ENCODE data around the gene NFAM1.
A peak's percentile ranks its signal among the peaks of the same experiment; 100 is the strongest.

Gene NFAM1, protein sequence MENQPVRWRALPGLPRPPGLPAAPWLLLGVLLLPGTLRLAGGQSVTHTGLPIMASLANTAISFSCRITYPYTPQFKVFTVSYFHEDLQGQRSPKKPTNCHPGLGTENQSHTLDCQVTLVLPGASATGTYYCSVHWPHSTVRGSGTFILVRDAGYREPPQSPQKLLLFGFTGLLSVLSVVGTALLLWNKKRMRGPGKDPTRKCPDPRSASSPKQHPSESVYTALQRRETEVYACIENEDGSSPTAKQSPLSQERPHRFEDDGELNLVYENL

DNA sequence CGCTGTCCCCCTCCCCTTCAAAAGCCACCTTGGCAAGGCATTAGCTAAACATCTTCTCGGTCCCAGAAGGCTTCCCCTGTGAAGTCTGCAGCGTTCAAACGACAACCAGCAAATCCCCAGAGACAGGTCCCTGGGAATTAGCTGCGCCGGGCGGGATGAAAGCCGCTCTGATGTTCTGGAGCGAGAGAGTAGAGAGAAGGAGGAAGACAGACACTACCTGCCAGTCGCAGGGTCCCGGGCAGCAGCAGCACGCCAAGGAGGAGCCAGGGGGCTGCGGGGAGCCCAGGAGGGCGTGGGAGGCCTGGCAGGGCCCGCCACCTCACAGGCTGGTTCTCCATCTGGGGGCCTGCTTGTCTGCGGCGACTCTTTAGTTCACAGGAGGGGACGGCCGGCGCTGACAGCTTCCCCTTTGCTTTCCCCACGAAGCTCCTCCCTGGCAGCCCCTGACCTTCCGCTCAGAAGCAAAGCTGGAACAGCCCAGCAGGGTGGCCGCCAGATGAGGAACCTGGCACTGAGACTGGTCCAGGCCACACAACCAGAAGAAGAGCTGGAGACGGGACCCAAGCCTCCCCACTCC lies at the start of gene NFAM1:
NFAM1 (minus strand) TSS at position 384 of the 577 bp plus-strand sequence; CDS start at position 338, 46 bp downstream.
- no peak for DNase-seq (ENCODE audit: low read depth in 1 of 2, low spot score in 1 of 2)

DNA sequence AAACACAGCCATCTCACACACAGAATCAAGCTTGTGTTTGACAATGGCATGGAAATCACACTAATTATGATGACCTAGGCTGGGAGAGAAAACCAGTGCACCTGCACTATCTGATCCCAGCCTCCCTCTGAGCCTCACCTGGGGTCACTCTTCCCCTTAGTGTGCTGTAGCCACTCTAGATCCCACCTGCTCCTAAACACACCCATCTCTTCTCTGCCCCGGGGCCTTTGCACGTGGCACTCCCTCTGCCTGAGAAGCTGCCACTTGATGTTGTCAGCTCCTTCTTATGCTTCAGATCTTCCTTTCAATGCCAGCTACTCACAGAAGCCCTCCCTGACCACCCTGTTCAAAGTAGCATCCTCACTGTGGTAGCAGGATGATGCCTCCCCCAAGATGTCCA lies 42.9 kb upstream of the NFAM1 start:
- no peak for DNase-seq (ENCODE audit: low read depth in 1 of 2, low spot score in 1 of 2)

DNA sequence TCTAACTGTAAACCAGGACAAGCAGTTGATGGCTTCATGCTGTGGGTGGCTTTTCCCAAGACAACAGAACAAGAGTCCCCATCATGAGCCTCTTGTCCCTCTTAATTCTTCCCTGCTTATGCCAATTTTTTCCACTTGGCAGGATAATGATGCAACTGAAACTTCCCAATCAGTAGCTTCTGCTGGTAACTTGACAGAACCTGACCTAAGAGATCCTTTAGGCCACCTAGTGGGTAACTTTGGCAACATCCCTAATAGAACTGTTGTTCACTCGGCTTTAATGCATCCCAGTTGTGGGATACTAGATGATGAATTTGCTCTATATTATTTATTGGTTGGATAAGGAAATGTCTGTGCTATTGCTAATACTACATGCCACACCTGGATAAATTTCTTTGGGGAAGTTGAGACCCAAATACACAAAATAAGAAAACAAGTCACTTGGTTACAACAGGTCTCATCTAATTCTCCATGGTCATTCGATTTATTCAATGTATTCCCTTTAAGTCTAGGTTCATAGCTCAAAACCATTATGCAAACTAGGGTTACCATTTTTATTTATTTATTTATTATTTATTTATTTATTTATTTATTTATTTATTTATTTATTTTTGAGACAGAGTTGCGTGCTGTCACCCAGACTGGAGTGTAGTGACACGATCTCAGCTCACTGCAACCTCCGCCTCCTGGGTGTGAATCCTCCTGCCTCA lies 41.4 kb upstream of the NFAM1 start:
- DNase-seq (ENCODE audit: low read depth in 1 of 2, low spot score in 1 of 2): no peak

DNA sequence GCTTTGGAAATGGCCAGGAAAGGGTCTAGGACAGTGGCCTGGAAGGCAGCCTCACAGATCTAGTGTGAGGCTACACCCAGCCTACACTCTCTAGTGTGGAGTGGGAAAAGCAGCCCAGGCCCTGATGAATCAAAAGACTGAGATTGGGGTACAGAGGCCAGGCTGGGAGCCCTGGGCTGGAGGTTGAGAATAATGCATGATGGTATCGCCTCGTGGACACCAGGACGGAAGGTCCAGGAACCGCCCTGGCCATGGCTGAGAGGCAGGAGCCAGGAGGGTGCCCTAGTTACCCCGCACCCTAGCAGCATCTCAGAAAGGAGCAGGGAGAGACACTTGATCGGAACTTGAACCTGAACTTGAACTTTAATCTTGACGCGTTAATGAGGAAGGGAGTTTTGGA lies 40.5 kb upstream of the NFAM1 start:
- DNase-seq (ENCODE audit: low read depth in 1 of 2, low spot score in 1 of 2): no peak

DNA sequence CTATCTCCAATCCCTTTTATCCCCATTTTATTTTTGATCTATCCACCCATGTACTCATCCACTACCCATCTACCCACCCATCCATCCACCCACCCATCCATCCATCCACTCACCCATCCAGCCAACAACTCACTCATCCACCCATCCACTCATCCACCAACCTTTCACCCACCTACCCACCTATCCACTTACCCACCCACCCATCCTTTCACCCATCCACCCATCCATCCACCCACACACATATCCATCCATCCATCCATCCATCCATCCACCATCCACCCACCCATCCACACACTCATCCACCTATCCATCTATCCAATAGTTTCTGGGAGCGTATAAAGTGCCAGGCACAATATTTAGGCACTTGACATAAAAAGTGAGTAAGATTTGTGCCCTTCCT lies 39.2 kb upstream of the NFAM1 start:
- no peak for DNase-seq (ENCODE audit: low read depth in 1 of 2, low spot score in 1 of 2)

DNA sequence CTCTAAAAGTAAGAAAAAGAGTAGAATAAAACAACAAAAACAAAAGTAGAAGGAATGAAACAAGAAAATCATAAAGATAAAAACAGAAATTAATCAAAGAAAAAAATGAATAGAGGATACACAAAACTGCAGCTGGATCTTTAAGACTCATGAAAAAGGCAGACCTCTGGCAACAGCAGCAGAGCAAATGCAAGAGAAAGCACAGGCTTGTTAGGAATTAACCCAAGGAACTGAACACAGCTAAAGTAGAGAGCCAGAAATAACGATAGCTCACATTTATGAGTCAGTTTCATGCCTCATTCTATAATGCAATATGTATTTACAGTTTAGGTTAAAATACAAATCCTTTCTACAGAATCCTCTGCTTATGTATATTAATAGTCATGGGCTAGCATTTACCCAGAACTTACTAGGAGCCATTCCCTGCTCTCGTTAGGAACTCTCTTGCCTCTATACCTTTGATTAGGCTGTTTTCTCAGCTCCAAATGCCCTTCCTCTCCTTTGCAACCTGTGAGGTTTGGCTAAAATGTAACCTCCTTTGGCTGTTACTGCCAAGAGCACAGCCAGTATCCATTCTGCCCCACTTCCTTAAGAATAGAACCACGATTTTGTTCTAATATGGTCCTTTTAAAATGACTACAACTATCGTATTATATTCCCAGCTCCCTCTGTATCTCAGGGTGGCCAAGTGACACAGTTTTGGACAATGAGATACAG lies 38.3 kb upstream of the NFAM1 start:
- DNase-seq (ENCODE audit: low read depth in 1 of 2, low spot score in 1 of 2): no peak

DNA sequence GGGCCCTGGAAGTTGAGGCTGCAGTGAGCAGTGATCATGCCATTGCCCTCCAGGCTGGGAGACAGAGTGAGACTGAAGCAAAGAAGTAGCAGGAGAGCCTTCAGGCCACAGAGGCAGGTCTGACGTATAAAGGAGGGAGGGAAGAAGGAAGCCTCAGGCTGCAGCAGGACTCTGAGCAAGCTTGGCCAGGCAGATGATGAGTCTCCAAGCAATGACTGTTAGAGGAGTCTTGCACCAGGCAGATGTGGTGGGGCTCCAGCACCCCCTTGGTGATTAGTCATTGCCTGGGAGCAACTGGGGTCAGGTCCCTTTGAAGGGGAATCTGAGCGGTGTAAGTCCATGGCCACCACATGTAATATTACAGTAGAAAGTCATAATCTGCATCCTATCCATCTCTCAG lies 36.6 kb upstream of the NFAM1 start:
- DNase-seq (ENCODE audit: low read depth in 1 of 2, low spot score in 1 of 2): no peak

DNA sequence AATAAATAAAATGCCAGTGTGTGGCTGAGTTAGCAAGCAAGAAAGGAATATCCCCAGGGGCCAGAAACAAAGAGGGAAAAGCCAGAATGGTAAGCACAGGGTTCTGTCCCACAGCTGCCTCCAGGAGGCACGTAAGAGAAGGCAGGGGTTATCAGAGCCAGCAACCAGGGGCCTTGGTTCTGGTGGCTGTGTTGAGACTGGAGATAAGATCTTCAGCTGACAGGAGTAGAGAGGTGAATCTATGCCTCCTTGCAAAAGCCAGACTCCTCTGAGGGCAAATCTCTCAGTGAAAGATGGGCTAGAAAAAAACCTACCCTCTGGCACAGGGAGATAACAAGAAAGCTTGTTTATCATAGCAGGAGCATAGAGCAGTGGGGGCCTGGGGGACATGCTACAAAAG lies 29.8 kb upstream of the NFAM1 start:
- DNase-seq (ENCODE audit: low read depth in 1 of 2, low spot score in 1 of 2): no peak

DNA sequence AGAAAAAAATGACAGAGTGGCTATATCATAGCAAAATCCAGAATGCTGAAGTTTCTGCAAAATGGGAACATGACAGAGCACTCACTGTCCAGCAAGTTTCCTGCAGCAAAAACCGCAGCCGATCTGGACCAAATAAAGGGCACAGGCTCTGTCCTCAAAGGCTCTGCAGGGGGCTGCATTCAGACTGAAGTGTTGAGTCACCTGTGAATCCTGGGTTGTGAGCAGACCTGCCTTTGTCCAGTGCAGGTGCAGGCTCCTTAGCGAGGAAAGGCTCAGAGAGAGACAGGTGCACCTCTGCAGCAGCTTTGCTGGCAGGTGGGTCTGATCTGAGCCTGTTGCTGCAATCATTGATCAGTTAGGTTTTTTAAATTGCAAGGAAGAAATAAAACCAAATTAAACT lies 29.3 kb upstream of the NFAM1 start:
- no peak for DNase-seq (ENCODE audit: low read depth in 1 of 2, low spot score in 1 of 2)

DNA sequence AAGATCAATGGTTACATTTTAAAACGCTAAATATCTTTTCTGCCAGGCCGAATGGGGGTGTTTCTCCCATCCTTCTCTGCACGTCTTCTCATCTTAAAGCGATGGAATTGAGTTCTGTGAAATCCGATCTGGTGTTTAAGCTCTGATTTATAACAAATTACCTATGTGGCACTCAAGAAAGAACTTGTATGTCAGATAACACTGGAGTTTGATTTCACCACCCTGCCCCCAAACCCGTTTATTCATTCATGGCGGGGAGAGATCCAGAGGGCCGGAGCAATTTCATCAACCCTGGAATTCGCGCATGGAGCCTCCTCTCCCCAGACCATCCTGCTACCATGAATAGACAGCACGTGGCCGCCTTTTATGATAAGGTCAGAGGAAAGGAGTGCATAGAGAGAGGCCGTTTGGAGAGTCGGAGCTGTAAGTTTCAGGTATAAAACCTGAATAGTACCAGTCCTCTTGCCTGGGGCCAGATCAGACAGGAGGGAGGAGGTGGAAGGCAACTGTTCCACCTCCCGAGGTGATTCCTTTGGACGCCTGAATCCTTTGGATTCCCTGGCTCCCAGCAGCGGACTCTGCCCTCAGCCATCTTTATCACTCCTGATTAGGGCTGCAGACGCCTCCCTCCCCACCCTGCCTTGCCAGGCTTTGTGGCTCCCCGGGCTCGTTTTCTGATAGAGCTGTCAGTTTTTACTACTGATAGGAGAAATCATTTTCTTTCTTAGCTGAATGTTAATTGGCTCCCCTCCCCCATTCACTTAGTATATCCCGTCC lies 27.3 kb upstream of the NFAM1 start:
- no peak for DNase-seq (ENCODE audit: low read depth in 1 of 2, low spot score in 1 of 2)

DNA sequence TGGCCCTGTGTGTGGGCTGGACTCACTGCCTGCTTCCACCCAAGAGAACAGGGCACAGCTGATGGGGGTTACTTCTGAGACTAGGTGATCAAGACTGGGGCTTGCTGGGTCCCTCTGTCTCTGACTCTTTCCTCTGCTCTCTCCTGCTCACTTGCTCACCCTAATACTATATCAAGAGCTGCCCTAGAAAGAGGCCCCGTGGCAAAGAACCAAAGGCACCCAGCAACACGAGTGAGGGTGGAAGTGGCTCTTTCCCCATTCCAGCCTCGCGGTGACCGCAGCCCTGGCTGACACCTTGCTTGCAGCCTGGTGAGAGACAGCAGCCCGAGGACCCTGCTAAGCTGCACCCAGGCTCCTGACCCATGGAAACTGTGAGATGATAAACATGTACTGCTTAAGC lies 20.7 kb upstream of the NFAM1 start:
- no peak for DNase-seq (ENCODE audit: low read depth in 1 of 2, low spot score in 1 of 2)

DNA sequence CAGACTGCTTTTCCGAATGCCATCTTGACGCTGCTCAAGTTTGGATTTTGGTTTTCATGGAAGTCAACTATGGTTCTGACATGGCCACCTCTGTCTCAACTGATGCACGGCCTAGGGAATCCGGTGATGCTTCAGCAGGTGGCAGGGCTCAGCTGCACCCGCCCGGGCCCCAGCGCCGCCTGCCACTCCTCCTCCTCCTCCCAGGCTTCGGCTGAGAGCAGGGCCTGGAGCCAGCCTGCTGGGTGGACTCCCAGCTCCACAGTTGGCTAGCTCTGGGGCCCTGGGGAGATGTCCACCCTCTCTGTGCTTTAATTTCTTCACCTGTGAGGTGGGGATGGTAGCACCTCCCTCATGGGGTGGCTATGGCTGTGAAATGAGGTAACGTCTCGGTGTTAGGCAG lies 20.3 kb upstream of the NFAM1 start:
- no peak for DNase-seq (ENCODE audit: low read depth in 1 of 2, low spot score in 1 of 2)

DNA sequence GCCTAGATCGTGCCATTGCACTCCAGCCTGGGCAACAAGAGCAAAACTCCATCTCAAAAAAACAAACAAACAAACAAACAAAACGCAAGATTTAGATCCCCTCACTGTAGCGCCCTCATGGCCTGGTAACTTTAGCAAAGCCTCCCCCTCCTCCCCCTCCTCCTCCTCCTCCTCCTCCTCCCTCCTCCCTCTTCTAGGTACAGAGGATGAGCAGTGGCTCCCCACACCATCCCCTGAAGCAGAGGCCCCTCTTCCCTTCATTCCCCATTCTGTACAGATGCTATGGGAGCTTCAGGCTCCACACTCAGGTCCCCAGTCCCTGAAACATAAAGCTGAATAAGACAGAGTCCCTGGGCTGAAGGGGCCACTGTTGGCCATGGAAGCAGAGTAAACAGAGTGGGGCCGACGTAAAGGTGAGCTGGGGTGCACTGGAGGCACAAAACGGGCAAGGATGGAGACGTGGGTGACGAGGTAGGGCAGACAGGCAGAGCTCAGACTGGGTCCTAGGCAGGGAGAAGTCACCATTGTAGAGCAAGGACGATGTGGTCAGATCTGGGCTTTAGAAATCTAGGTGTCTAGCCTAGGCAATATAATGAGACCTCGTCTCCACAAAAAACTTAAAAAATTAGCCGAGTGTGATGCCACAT lies 19.4 kb upstream of the NFAM1 start:
- no peak for DNase-seq (ENCODE audit: low read depth in 1 of 2, low spot score in 1 of 2)

DNA sequence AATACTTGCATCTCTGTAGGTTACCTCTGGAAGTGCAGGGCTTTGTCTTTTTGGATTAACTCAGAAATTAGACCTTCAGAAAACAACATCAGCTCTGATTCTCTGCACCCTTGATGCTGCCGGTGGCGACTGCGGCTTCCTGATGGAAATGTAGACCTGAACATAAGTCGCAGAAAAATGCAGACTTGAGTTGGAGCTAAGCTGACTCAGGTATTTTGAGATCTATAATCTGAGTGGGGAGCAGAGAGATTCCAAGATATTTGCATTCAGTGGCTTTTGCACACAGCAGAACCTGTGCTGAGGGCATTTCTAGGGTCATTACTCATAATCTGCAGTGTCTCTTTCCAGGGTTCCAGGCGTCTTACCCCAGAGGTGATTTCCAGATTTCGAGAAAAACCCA lies 18.7 kb upstream of the NFAM1 start:
- no peak for DNase-seq (ENCODE audit: low read depth in 1 of 2, low spot score in 1 of 2)

DNA sequence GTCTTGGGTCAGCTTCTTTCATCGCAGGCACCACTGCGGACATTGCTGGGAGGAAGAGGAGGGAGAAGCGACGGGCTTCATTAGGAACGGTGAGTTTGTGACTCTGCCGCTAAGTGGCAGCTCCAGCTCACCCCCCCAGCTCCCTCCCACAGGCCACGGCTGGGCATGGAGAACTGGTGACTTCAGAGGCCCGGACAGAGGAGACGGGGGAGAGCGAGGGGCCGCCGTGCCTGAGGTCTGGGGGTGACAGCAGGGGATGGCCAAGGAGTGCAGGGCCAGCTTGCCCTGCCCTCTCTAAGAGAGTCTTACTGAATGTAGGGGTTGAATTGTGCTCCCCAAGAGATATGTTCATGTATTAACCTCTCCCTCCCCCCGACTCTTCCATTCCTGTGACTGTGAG lies 13.9 kb upstream of the NFAM1 start:
- DNase-seq (ENCODE audit: low read depth in 1 of 2, low spot score in 1 of 2): no peak

DNA sequence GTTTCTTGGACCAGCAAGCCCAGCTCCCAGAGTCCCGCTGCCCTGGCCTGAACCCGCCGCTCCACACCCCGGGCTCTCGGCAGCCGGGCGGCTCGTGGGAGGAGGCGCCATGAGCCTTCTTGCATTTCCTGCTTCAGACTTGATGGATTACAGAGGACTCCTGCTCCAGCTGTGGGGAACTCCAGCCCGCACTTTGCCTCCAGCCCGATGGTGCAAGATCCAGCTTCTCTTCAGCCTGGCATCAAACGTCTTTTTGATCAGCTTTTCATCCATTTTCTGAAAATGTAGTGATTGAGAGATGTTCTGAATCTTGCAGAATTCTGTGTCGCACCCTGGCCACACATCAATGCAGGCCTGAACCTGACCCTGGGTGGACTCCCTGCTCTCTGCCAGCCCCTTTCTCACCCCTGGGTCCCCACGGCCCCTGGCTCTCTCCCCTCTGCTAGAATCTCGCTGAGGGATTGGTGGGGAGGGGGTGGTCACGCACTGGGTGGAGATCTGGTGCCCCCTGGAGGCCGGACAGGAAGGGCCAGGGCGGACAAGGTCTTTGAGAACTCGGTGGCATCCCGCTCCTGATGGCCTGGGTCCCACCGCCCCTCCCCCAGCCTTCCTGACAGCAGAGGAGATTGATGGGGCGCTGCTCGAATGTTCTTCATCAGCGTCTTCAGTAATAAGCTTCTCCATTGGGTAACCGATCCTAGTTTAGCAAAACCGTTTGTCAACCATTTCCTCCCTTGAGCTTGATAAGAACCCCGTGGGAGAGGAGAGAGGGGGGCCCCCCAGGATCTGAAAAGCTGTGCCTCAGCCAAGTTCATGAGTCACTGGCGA lies 12.1 kb upstream of the NFAM1 start:
- DNase-seq (ENCODE audit: low read depth in 1 of 2, low spot score in 1 of 2): peak; percentile 56 to 70

DNA sequence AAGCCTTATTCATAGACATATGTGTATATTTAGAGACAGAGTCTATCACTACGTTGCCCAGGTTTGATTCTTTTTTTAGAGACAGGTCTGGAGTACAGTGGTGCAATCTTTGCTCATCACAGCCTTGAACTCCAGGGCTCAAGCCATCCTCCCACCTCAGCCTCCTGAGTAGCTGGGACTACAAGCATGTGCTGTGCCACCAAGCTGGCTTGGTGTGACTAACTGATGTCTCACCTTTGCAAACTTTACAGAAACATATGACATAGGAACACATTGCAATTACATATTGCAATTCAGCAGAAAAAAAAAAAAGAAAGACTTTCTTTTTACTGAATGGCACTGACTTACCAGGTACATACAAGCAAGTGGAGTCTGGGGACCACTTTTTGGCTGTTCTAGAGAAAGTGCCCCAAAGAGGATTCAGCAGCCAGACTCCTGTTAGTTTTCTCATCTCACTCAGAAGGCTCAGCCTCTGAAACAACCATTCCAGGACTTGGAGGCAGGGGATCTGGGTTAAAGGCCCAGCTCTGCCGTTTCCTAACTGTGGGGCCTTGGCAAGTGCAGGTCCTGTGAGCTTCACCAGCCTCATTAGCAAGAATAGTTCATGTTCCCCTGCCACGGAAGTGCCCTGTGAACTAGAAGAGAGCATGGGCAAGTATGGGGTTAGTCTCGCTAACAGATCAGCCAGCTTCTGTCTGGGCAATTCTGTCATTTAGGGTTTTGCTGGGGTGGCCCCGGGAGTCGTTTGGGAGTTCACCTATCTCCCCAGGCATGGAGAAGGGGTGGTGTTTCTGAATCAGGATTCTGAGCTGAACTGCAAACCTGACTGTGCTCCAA lies 11.3 kb upstream of the NFAM1 start:
- DNase-seq (ENCODE audit: low read depth in 1 of 2, low spot score in 1 of 2): no peak

DNA sequence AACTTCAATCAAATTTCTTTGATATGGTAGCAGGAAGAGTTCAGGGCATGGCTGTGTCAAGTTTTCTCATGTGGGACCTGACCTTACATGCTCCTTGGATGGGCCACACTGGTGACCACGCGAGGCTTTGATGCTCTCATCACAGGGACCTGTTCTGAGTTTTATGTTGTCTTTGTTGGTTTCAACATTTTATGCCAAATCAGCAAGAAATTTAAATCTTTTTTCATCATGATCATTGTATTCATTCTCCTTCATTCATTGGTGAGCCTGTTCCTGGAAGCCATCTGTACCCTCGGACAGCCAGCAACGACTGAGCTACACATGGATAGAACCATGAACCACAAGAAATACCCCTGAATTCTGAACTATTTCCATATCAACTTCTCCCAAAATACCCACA lies 10.5 kb upstream of the NFAM1 start:
- no peak for DNase-seq (ENCODE audit: low read depth in 1 of 2, low spot score in 1 of 2)

DNA sequence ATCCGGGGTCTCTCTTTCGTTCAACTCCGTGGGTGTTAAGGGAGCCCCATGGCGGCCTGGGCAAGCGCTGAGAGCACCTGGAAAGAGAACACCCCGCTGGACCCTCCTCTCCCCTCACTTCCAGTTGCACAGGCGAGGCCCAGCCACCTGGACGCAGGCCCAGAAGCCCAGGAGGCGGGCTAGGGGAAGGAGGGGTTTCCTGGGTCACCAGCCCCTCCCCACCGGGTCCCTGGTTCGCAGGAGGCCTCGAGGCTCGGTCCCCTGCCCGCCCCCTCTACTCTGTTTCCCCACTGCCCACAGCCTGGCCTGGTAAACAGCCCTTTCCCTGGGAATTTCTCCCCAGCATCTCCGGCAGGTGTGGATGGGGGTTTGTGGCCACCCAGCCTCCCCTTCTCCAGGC lies 8.5 kb upstream of the NFAM1 start:
- DNase-seq (ENCODE audit: low read depth in 1 of 2, low spot score in 1 of 2): no peak
